IPS-15b (cell line): Measurements from ENCODE around the gene TNS4.

Experiments used
- H3K27me3 ChIP-seq: one replicate; pipeline ENCODE4 v1.6.1; 2013; ENCODE audit warnings: low read length; ENCODE audit not compliant: control insufficient read depth, insufficient read depth
- H3K36me3 ChIP-seq: one replicate; pipeline ENCODE4 v1.6.1; 2013; ENCODE audit warnings: low read length; ENCODE audit not compliant: control insufficient read depth, insufficient read depth
- H3K4me1 ChIP-seq: one replicate; pipeline ENCODE4 v1.6.1; 2013; ENCODE audit warnings: mild to moderate bottlenecking, low read length; ENCODE audit not compliant: control insufficient read depth, insufficient read depth
- H3K4me3 ChIP-seq: one replicate; pipeline ENCODE4 v1.5.1; 2013; ENCODE audit warnings: low read depth, low read length
- H3K9ac ChIP-seq: one replicate; pipeline ENCODE4 v1.6.1; 2013; ENCODE audit warnings: low read depth, mild to moderate bottlenecking, low read length
- H3K9me3 ChIP-seq: one replicate; pipeline ENCODE4 v1.6.1; 2013; ENCODE audit warnings: mild to moderate bottlenecking, low read length; ENCODE audit not compliant: control insufficient read depth, insufficient read depth

The TNS4 gene

GRCh38 chr17:40532520-40533253 is 31.3 kb upstream of the TNS4 start:
- H3K36me3 ChIP-seq, result no peaks in the 10 kb centered on the region
- no peak overlapping the region for H3K4me3 ChIP-seq
- H3K9me3 ChIP-seq, result no peaks in the 10 kb centered on the region
- peaks cover 8% of the 10 kb centered on the region for H3K4me1 ChIP-seq
- no peak overlapping the region for H3K9ac ChIP-seq
- H3K27me3 ChIP-seq, result no peaks in the 10 kb centered on the region

- Histone ChIP-seq H3K9ac (no peak overlapping the region), H3K4me1 (peaks cover 8% of the 10 kb centered on the region)
Observed at GRCh38 chr17:40531051-40531991, 29.9 kb upstream of the TNS4 start.

GRCh38 chr17:40530531-40530994 is 29.1 kb upstream of the TNS4 start:
- no peaks in the 10 kb centered on the region for H3K27me3 ChIP-seq
- no peaks in the 10 kb centered on the region for H3K9me3 ChIP-seq
- H3K9ac ChIP-seq, result no peak overlapping the region
- no peaks in the 10 kb centered on the region for H3K36me3 ChIP-seq
- no peak overlapping the region for H3K4me3 ChIP-seq
- H3K4me1 ChIP-seq, result peaks cover 8% of the 10 kb centered on the region

More at GRCh38 chr17:40531051-40531991, 29.9 kb upstream of the TNS4 start:
- no peaks in the 10 kb centered on the region for H3K36me3 ChIP-seq
- H3K9me3 ChIP-seq, result no peaks in the 10 kb centered on the region
- H3K27me3 ChIP-seq, result no peaks in the 10 kb centered on the region
- H3K4me3 ChIP-seq, result no peak overlapping the region

GRCh38 chr17:40529991-40530390 is 28.6 kb upstream of the TNS4 start:
- no peaks in the 10 kb centered on the region for H3K9me3 ChIP-seq
- H3K4me1 ChIP-seq, result peaks cover 8% of the 10 kb centered on the region
- H3K9ac ChIP-seq, result no peak overlapping the region
- H3K4me3 ChIP-seq, result no peak overlapping the region
- H3K36me3 ChIP-seq, result no peaks in the 10 kb centered on the region
- H3K27me3 ChIP-seq, result no peaks in the 10 kb centered on the region

- no peak overlapping the region for H3K4me3 ChIP-seq
- no peak overlapping the region for H3K9ac ChIP-seq
- peaks cover 7% of the 10 kb centered on the region for H3K4me1 ChIP-seq
- H3K27me3 ChIP-seq, result no peaks in the 10 kb centered on the region
- no peaks in the 10 kb centered on the region for H3K9me3 ChIP-seq
- no peaks in the 10 kb centered on the region for H3K36me3 ChIP-seq
Observed at GRCh38 chr17:40528692-40529417, 27.4 kb upstream of the TNS4 start.

GRCh38 chr17:40526668-40527067 is 25.2 kb upstream of the TNS4 start:
- Histone ChIP-seq H3K9me3 (no peaks in the 10 kb centered on the region), H3K36me3 (no peaks in the 10 kb centered on the region), H3K4me3 (no peak overlapping the region), H3K27me3 (no peaks in the 10 kb centered on the region), H3K9ac (no peak overlapping the region), H3K4me1 (no peaks in the 10 kb centered on the region)

GRCh38 chr17:40525294-40525693 is 23.9 kb upstream of the TNS4 start:
- Histone ChIP-seq H3K4me3 (no peak overlapping the region), H3K9me3 (no peaks in the 10 kb centered on the region), H3K36me3 (no peaks in the 10 kb centered on the region), H3K4me1 (no peaks in the 10 kb centered on the region), H3K9ac (no peak overlapping the region), H3K27me3 (no peaks in the 10 kb centered on the region)

- no peaks in the 10 kb centered on the region for H3K36me3 ChIP-seq
- H3K9ac ChIP-seq, result no peak overlapping the region
- no peaks in the 10 kb centered on the region for H3K27me3 ChIP-seq
- H3K4me3 ChIP-seq, result no peak overlapping the region
- no peaks in the 10 kb centered on the region for H3K4me1 ChIP-seq
- H3K9me3 ChIP-seq, result no peaks in the 10 kb centered on the region
Observed at GRCh38 chr17:40524243-40524965, 23.0 kb upstream of the TNS4 start.

GRCh38 chr17:40522961-40523310 is 21.5 kb upstream of the TNS4 start:
- no peaks in the 10 kb centered on the region for H3K9me3 ChIP-seq
- H3K4me3 ChIP-seq, result no peak overlapping the region
- no peak overlapping the region for H3K9ac ChIP-seq
- H3K27me3 ChIP-seq, result no peaks in the 10 kb centered on the region
- H3K4me1 ChIP-seq, result no peaks in the 10 kb centered on the region
- H3K36me3 ChIP-seq, result no peaks in the 10 kb centered on the region

- H3K27me3 ChIP-seq, result no peaks in the 10 kb centered on the region
- no peaks in the 10 kb centered on the region for H3K9me3 ChIP-seq
- no peaks in the 10 kb centered on the region for H3K4me1 ChIP-seq
- no peak overlapping the region for H3K4me3 ChIP-seq
- H3K9ac ChIP-seq, result no peak overlapping the region
- no peaks in the 10 kb centered on the region for H3K36me3 ChIP-seq
Observed at GRCh38 chr17:40522250-40522960, 21.0 kb upstream of the TNS4 start.
